ENCODE measurements around the gene TRIM46.

TRIM46 gene

DNA sequence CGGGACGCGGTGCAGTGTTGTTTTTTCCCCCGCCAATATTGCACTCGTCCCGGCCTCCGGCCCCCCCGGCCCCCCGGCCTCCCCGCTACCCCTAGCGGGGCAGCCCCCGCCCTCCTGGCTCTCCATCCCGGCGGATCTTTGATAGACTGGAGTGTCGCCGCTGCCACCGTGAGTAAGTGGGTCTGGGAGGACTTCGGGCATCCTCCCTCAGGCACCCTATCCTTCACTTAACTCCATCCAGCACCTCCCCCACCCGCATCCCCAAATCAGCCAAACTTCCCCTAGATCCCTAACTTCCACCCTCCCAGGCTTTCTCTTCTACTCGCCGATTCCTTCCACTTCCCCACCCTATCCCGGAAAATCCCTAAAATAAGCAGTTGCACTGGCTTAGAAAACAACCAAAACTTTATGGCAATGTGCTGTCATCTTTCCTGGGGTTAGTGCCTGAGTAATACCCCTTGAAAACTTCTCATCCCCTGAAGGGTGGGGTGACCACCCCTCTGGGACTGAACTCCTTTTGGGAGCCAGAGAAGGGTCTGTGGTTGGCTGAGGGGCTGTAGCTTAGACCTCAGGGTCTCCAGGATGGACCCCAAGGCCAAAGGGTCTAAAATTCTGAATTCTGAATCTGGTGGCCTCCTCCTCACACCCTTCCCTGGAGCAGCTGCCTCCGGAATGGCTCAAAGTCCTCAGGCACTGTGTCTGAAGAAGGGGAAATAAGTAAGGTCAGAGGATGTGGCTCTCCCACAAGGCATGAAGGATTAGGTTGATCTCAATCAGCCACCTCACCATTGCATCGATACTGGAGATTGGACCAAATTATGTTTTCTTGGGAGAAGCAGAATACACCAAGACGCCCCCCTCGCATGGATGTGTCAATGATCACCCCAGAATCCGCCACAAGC is 21.8 kb downstream of the TRIM46 start:
- Mint-ChIP-seq H3K27ac (peak overlapping the region; percentile 95), H3K27me3 (ENCODE audit: low read depth, poor library complexity) (peaks cover 3% of the 10 kb centered on the region), H3K9me3 (no peaks in the 10 kb centered on the region), H3K4me3 (peak overlapping the region; percentile 90), H3K36me3 (ENCODE audit: low read depth) (peaks cover 30% of the 10 kb centered on the region), H3K4me1 (peaks cover 44% of the 10 kb centered on the region)
- DNase-seq: no peak
- TF ChIP-seq, protein P1, sequence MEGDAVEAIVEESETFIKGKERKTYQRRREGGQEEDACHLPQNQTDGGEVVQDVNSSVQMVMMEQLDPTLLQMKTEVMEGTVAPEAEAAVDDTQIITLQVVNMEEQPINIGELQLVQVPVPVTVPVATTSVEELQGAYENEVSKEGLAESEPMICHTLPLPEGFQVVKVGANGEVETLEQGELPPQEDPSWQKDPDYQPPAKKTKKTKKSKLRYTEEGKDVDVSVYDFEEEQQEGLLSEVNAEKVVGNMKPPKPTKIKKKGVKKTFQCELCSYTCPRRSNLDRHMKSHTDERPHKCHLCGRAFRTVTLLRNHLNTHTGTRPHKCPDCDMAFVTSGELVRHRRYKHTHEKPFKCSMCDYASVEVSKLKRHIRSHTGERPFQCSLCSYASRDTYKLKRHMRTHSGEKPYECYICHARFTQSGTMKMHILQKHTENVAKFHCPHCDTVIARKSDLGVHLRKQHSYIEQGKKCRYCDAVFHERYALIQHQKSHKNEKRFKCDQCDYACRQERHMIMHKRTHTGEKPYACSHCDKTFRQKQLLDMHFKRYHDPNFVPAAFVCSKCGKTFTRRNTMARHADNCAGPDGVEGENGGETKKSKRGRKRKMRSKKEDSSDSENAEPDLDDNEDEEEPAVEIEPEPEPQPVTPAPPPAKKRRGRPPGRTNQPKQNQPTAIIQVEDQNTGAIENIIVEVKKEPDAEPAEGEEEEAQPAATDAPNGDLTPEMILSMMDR (IDR thresholded peaks at IDR 0.05): no peak

DNA sequence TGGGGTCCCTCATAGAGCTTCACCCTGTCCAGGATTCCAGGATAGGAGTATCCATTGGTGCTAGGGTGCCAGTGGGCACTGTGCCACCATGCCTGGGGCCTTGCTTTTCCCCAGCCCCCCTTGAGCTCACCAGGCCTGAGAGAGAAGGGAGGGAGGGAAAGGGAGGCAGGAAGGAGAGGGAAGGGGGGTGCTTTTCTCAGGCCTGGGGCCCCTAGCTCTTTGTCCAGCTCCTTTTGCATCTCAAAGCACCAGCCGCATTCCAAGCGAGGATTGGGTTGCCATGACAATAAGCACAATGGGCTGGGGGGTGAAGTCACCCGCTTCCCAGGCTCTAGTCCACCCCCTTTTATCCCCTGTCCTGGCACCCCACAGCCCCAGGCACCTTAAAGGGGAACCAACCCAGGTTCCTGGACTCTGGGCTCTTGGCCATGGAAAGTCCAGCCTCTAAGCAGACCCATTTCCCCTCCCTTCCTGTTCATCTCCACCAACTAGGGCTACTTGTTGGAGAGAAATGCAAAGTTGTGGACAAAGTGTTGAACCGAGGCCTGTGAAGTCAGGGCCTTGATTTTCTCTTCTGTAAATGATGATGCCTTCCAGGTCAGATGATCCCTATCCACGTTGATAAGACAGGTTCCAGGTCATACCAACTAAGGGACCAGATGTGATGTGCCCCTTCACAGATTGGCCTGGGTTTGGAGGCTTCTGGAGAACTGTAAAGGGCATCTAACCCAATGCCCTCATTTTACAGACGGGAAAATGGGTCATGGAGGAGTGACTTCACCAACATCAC is 22.6 kb downstream of the TRIM46 start:
- H3K9me3 Mint-ChIP-seq: no peaks in the 10 kb centered on the region
- peaks cover 31% of the 10 kb centered on the region for H3K36me3 Mint-ChIP-seq (ENCODE audit: low read depth)
- H3K27ac Mint-ChIP-seq: peak overlapping the region; percentile 62
- H3K27me3 Mint-ChIP-seq (ENCODE audit: low read depth, poor library complexity): peaks cover 3% of the 10 kb centered on the region
- peaks cover 44% of the 10 kb centered on the region for H3K4me1 Mint-ChIP-seq
- TF ChIP-seq, protein P1 (IDR thresholded peaks at IDR 0.05): no peak
- no peak for DNase-seq
- H3K4me3 Mint-ChIP-seq: peak overlapping the region; percentile 90

DNA sequence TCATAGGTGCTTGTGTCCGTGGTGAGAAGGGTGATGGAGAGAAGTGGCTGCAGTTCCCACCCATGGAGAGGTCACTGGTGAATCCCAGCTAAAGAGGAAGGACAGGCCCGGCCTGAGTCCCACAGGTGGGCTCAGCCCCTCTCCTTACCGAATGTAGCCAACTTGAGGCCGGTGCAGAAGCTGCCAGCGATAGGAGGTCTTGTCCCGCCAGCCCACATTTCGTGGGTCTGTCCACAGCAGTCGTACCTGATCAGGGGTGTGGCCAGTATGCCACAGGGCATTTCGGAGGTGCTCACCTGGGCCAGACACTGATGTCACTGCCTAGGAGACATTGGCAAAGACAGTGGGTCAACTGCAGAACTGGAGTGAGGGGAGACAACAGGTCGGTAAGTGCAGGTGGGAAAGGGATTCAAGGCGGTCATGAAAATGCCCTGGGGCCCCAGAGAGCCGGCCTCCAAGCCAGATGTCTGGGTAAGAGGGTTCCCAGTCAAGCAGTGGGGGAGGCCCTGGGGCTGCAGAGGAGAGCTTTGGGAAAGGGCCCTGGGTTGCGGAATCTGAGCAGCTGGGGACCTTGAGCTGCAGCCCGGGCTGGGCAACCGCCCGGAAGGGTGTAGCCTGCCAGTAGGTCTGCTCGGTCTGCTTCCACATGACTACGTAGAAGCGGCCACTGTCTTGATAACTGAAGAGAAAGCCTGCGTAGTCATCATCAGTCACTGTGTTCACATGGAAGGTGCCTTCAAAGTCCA is 23.4 kb downstream of the TRIM46 start:
- H3K4me1 Mint-ChIP-seq: peaks cover 41% of the 10 kb centered on the region
- H3K36me3 Mint-ChIP-seq (ENCODE audit: low read depth): peaks cover 31% of the 10 kb centered on the region
- peak overlapping the region; percentile 67 for H3K4me3 Mint-ChIP-seq
- peak overlapping the region; percentile 74 for H3K27ac Mint-ChIP-seq
- TF ChIP-seq, protein P1 (IDR thresholded peaks at IDR 0.05): no peak
- no peaks in the 10 kb centered on the region for H3K9me3 Mint-ChIP-seq
- peaks cover 3% of the 10 kb centered on the region for H3K27me3 Mint-ChIP-seq (ENCODE audit: low read depth, poor library complexity)
- DNase-seq: no peak

DNA sequence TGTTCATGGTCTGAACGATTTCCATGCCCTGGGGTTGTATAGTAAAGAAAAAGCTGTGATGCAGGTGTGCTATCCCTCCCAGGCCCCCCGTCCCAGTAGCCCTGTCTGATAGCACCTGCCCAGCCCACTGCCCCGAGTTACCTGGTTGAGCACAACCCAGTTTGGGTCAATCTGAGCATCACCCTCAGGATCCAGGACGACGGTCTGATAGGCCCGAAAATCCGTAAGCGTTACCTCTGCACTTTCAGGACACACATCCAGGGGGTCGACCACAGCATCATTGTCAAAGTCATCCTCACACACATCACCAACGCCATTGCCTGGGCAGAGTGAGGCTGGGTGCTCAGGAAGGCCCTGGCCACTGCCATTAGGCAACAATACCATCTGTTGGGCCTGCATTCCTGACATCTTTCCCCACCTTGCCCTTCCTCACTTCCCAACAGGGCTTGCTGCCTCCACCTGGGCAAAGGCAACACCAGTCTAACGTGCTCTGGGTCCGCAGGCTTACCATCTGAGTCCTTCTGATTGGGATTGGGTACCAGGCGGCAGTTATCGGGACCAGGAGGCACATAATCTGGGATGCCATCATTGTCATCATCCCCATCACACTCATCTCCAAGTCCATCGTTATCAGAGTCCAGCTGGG is 24.4 kb downstream of the TRIM46 start:
- H3K27ac Mint-ChIP-seq: peak overlapping the region; percentile 74
- H3K4me1 Mint-ChIP-seq: peaks cover 35% of the 10 kb centered on the region
- H3K36me3 Mint-ChIP-seq (ENCODE audit: low read depth): peaks cover 31% of the 10 kb centered on the region

DNA sequence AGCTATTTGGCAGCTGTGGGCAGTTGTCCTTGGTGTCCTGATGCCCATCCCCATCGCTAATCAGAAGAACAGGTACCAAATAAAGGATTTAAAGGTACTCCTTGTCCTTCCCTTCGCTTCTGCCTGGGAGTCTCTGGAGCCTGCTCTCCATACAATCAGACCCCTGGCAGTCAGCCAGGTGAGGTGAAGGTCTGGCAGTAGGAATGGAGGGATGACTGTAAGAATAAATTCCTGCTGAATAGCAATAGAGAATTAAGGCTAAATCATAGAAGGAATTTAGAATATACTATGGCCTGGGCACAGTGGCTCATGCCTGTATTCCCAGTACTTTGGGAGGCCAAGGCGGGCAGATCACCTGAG is 24.9 kb downstream of the TRIM46 start:
- H3K4me3 Mint-ChIP-seq: no peak overlapping the region
- H3K4me1 Mint-ChIP-seq: peaks cover 30% of the 10 kb centered on the region
- H3K9me3 Mint-ChIP-seq: no peaks in the 10 kb centered on the region
- peaks cover 3% of the 10 kb centered on the region for H3K27me3 Mint-ChIP-seq (ENCODE audit: low read depth, poor library complexity)
- no peak overlapping the region for H3K27ac Mint-ChIP-seq
- TF ChIP-seq, protein P1 (IDR thresholded peaks at IDR 0.05): no peak
- H3K36me3 Mint-ChIP-seq (ENCODE audit: low read depth): peaks cover 35% of the 10 kb centered on the region
- DNase-seq: no peak

More for the DNA sequence above, 24.4 kb downstream of the TRIM46 start:
- TF ChIP-seq, protein P1 (IDR thresholded peaks at IDR 0.05): no peak
- DNase-seq: no peak
- Mint-ChIP-seq H3K4me3 (no peak overlapping the region), H3K27me3 (ENCODE audit: low read depth, poor library complexity) (peaks cover 3% of the 10 kb centered on the region), H3K9me3 (no peaks in the 10 kb centered on the region)

All from nephron progenitor cell (in vitro differentiated cells).